ENCODE measurements around the gene LDLRAP1.

The LDLRAP1 gene

GRCh38 chr1:25562101-25562927 is 18.9 kb downstream of the LDLRAP1 start:
- no peaks in the 10 kb centered on the region for H4K20me1 ChIP-seq (ENCODE audit: insufficient read depth, low read length, poor library complexity, severe bottlenecking)
- H3K36me3 ChIP-seq (ENCODE audit: insufficient read depth, low read length) = no peaks in the 10 kb centered on the region
- H3K79me2 ChIP-seq (ENCODE audit: insufficient read depth, low read length) = no peaks in the 10 kb centered on the region
- no peak overlapping the region for H2AFZ ChIP-seq (ENCODE audit: low read length)
- peak overlapping the region; percentile 24 for H3K9ac ChIP-seq (ENCODE audit: low read depth, low read length, poor library complexity, severe bottlenecking)
- H3F3A ChIP-seq (ENCODE audit: low read depth) = no peaks in the 10 kb centered on the region
- TF ChIP-seq, protein P1, sequence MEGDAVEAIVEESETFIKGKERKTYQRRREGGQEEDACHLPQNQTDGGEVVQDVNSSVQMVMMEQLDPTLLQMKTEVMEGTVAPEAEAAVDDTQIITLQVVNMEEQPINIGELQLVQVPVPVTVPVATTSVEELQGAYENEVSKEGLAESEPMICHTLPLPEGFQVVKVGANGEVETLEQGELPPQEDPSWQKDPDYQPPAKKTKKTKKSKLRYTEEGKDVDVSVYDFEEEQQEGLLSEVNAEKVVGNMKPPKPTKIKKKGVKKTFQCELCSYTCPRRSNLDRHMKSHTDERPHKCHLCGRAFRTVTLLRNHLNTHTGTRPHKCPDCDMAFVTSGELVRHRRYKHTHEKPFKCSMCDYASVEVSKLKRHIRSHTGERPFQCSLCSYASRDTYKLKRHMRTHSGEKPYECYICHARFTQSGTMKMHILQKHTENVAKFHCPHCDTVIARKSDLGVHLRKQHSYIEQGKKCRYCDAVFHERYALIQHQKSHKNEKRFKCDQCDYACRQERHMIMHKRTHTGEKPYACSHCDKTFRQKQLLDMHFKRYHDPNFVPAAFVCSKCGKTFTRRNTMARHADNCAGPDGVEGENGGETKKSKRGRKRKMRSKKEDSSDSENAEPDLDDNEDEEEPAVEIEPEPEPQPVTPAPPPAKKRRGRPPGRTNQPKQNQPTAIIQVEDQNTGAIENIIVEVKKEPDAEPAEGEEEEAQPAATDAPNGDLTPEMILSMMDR (conservative IDR thresholded peaks at IDR 0.05; ENCODE audit: low read length) = no peak
- no peak for TF ChIP-seq EZH2phosphoT487 (IDR thresholded peaks at IDR 0.05; ENCODE audit: borderline replicate concordance)
- H3K4me3 ChIP-seq (ENCODE audit: low read length, poor library complexity, severe bottlenecking) = no peak overlapping the region
- no peaks in the 10 kb centered on the region for H3K9me3 ChIP-seq (ENCODE audit: insufficient read depth, low read depth, low read length)
- peaks cover 15% of the 10 kb centered on the region for H3K4me1 ChIP-seq (ENCODE audit: insufficient read depth, low read length, poor library complexity, severe bottlenecking)
- no peaks in the 10 kb centered on the region for H3K27me3 ChIP-seq (ENCODE audit: insufficient read depth, low read length, poor library complexity, severe bottlenecking)
- no peaks in the 10 kb centered on the region for H3K9me2 ChIP-seq (replicated peaks; ENCODE audit: low read depth, low read length)
- H3K4me2 ChIP-seq (ENCODE audit: low read depth, low read length, poor library complexity, severe bottlenecking) = peak overlapping the region; percentile 29

GRCh38 chr1:25562928-25563283 is 19.5 kb downstream of the LDLRAP1 start:
- no peaks in the 10 kb centered on the region for H3K79me2 ChIP-seq (ENCODE audit: insufficient read depth, low read length)
- no peak overlapping the region for H2AFZ ChIP-seq (ENCODE audit: low read length)
- no peaks in the 10 kb centered on the region for H3K27me3 ChIP-seq (ENCODE audit: insufficient read depth, low read length, poor library complexity, severe bottlenecking)
- H3K4me3 ChIP-seq (ENCODE audit: low read length, poor library complexity, severe bottlenecking) = no peak overlapping the region
- no peak overlapping the region for H3K9ac ChIP-seq (ENCODE audit: low read depth, low read length, poor library complexity, severe bottlenecking)
- no peaks in the 10 kb centered on the region for H3F3A ChIP-seq (ENCODE audit: low read depth)
- no peaks in the 10 kb centered on the region for H4K20me1 ChIP-seq (ENCODE audit: insufficient read depth, low read length, poor library complexity, severe bottlenecking)
- H3K4me2 ChIP-seq (ENCODE audit: low read depth, low read length, poor library complexity, severe bottlenecking) = peak overlapping the region; percentile 29
- H3K36me3 ChIP-seq (ENCODE audit: insufficient read depth, low read length) = no peaks in the 10 kb centered on the region
- no peaks in the 10 kb centered on the region for H3K9me3 ChIP-seq (ENCODE audit: insufficient read depth, low read depth, low read length)
- TF ChIP-seq EZH2phosphoT487 (IDR thresholded peaks at IDR 0.05; ENCODE audit: borderline replicate concordance) = no peak
- TF ChIP-seq, protein P1 (conservative IDR thresholded peaks at IDR 0.05; ENCODE audit: low read length) = no peak
- no peaks in the 10 kb centered on the region for H3K9me2 ChIP-seq (replicated peaks; ENCODE audit: low read depth, low read length)
- peaks cover 15% of the 10 kb centered on the region for H3K4me1 ChIP-seq (ENCODE audit: insufficient read depth, low read length, poor library complexity, severe bottlenecking)

- H3K9ac ChIP-seq (ENCODE audit: low read depth, low read length, poor library complexity, severe bottlenecking) = no peak overlapping the region
- H3K9me2 ChIP-seq (replicated peaks; ENCODE audit: low read depth, low read length) = no peaks in the 10 kb centered on the region
- H2AFZ ChIP-seq (ENCODE audit: low read length) = no peak overlapping the region
- TF ChIP-seq EZH2phosphoT487 (IDR thresholded peaks at IDR 0.05; ENCODE audit: borderline replicate concordance) = no peak
- TF ChIP-seq, protein P1 (conservative IDR thresholded peaks at IDR 0.05; ENCODE audit: low read length) = no peak
- H3K36me3 ChIP-seq (ENCODE audit: insufficient read depth, low read length) = no peaks in the 10 kb centered on the region
- peaks cover 15% of the 10 kb centered on the region for H3K4me1 ChIP-seq (ENCODE audit: insufficient read depth, low read length, poor library complexity, severe bottlenecking)
- no peak overlapping the region for H3K4me2 ChIP-seq (ENCODE audit: low read depth, low read length, poor library complexity, severe bottlenecking)
- H3F3A ChIP-seq (ENCODE audit: low read depth) = no peaks in the 10 kb centered on the region
- H3K27me3 ChIP-seq (ENCODE audit: insufficient read depth, low read length, poor library complexity, severe bottlenecking) = no peaks in the 10 kb centered on the region
- no peaks in the 10 kb centered on the region for H3K9me3 ChIP-seq (ENCODE audit: insufficient read depth, low read depth, low read length)
- no peaks in the 10 kb centered on the region for H4K20me1 ChIP-seq (ENCODE audit: insufficient read depth, low read length, poor library complexity, severe bottlenecking)
- no peaks in the 10 kb centered on the region for H3K79me2 ChIP-seq (ENCODE audit: insufficient read depth, low read length)
- H3K4me3 ChIP-seq (ENCODE audit: low read length, poor library complexity, severe bottlenecking) = no peak overlapping the region
These were observed 20.2 kb downstream of the LDLRAP1 start for GRCh38 chr1:25563330-25564215.
